Colon (tissue), 2 donors: ENCODE measurements around the gene KCNH1.

ENCODE experiments used
- FAIRE-seq: peaks from 2 replicates; lab custom pipeline; 2012; peaks lifted over from hg19 to GRCh38; lab: Jason Lieb, UNC
- donor health status: control.
- donor health status: control.

Gene KCNH1

GRCh38 chr1:210797422-210797821 is 336.5 kb downstream of the KCNH1 start:
- FAIRE-seq: no peak

GRCh38 chr1:210796421-210796820 is 337.5 kb downstream of the KCNH1 start:
- no peak for FAIRE-seq

GRCh38 chr1:210794445-210794844 is 339.5 kb downstream of the KCNH1 start:
- no peak for FAIRE-seq

- no peak for FAIRE-seq
These were observed 341.5 kb downstream of the KCNH1 start for GRCh38 chr1:210792250-210793102.

- FAIRE-seq: no peak
These were observed 343.8 kb downstream of the KCNH1 start for GRCh38 chr1:210790196-210790595.

GRCh38 chr1:210787800-210788199 is 346.1 kb downstream of the KCNH1 start:
- no peak for FAIRE-seq

- FAIRE-seq: no peak
These were observed 347.4 kb downstream of the KCNH1 start for GRCh38 chr1:210786546-210786945.

- no peak for FAIRE-seq
These were observed 350.0 kb downstream of the KCNH1 start for GRCh38 chr1:210783925-210784324.

GRCh38 chr1:210781652-210782051 is 352.3 kb downstream of the KCNH1 start:
- no peak for FAIRE-seq

GRCh38 chr1:210779269-210779668 is 354.7 kb downstream of the KCNH1 start:
- no peak for FAIRE-seq

- FAIRE-seq: no peak
These were observed 356.0 kb downstream of the KCNH1 start for GRCh38 chr1:210777914-210778313.

GRCh38 chr1:210776712-210777111 is 357.2 kb downstream of the KCNH1 start:
- no peak for FAIRE-seq

- no peak for FAIRE-seq
These were observed 358.7 kb downstream of the KCNH1 start for GRCh38 chr1:210775289-210775688.

- no peak for FAIRE-seq
These were observed 360.5 kb downstream of the KCNH1 start for GRCh38 chr1:210773450-210773849.

- FAIRE-seq: no peak
These were observed 362.8 kb downstream of the KCNH1 start for GRCh38 chr1:210771131-210771530.

GRCh38 chr1:210770396-210770984 is 363.5 kb downstream of the KCNH1 start:
- FAIRE-seq: no peak

GRCh38 chr1:210769473-210769872 is 364.5 kb downstream of the KCNH1 start:
- FAIRE-seq: no peak

GRCh38 chr1:210764536-210764935 is 369.4 kb downstream of the KCNH1 start:
- FAIRE-seq: no peak

- no peak for FAIRE-seq
These were observed 375.2 kb downstream of the KCNH1 start for GRCh38 chr1:210758761-210759160.

GRCh38 chr1:210758261-210758660 is 375.7 kb downstream of the KCNH1 start:
- FAIRE-seq: no peak

GRCh38 chr1:210757677-210758076 is 376.3 kb downstream of the KCNH1 start:
- FAIRE-seq: no peak

GRCh38 chr1:210755991-210756659 is 377.8 kb downstream of the KCNH1 start:
- FAIRE-seq: no peak
